ENCODE data around the gene GALR2.

GRCh38 chr17:76032780-76033108 is 41.8 kb upstream of the GALR2 start:
- TF ChIP-seq MAX (IDR thresholded peaks at IDR 0.05) (no peak), CTCF (IDR thresholded peaks at IDR 0.05) (no peak), EP300 (IDR thresholded peaks at IDR 0.05) (no peak), POLR2A (IDR thresholded peaks at IDR 0.05; ENCODE audit: low read length) (no peak), SMC3 (IDR thresholded peaks at IDR 0.05) (no peak), CHD2 (IDR thresholded peaks at IDR 0.05; ENCODE audit: low read length, partially characterized antibody) (no peak), E2F6 (IDR thresholded peaks at IDR 0.05; ENCODE audit: borderline replicate concordance, low read depth) (no peak), HDAC2 (IDR thresholded peaks at IDR 0.05) (no peak)

Measured in A549 (cell line).